OCI-LY7 (cell line): ENCODE measurements around the gene ADAM15.

Experiments used
- EZH2phosphoT487 ChIP-seq: fragments of 200-600 bp; sonication (generic); IDR thresholded peaks from 2 replicates; pipeline ENCODE4 v1.6.1; 2018; ENCODE audit warnings: low read depth, borderline replicate concordance, mild to moderate bottlenecking, mixed run types, antibody characterized with exemption, low read length, moderate library complexity, mixed read lengths
- TF ChIP-seq, protein P1 (sequence below): fragments of 200-600 bp; sonication (generic); conservative IDR thresholded peaks from 2 replicates; pipeline ENCODE4 v1.5.1; 2014; ENCODE audit warnings: mild to moderate bottlenecking, antibody characterized with exemption, low read length, moderate library complexity, mixed read lengths

DNA sequence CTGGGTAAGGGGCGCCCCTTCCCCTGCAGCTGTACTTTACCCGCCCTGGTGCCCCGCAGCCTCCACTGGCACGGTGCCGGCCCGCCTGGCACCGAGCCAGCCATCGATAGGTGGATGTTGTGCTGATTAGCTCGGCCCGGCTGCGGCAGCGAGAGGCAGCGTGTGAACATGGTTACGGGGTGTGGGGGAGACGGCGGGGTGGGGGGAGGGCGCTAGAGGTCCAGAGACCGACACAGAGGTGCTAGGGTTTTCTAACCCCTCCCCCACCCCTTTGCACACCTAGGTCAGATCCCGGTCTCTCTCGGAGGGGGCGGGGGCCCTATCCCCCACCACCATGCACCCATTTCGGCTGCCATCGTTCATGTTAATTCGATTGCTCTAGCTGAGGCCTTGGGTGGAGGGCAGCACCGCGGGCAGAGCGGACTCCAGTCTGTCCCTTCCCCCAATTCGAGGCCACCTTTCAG, 19.1 kb downstream of the ADAM15 start:
- TF ChIP-seq, protein P1, sequence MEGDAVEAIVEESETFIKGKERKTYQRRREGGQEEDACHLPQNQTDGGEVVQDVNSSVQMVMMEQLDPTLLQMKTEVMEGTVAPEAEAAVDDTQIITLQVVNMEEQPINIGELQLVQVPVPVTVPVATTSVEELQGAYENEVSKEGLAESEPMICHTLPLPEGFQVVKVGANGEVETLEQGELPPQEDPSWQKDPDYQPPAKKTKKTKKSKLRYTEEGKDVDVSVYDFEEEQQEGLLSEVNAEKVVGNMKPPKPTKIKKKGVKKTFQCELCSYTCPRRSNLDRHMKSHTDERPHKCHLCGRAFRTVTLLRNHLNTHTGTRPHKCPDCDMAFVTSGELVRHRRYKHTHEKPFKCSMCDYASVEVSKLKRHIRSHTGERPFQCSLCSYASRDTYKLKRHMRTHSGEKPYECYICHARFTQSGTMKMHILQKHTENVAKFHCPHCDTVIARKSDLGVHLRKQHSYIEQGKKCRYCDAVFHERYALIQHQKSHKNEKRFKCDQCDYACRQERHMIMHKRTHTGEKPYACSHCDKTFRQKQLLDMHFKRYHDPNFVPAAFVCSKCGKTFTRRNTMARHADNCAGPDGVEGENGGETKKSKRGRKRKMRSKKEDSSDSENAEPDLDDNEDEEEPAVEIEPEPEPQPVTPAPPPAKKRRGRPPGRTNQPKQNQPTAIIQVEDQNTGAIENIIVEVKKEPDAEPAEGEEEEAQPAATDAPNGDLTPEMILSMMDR, result no peak
- no peak for TF ChIP-seq EZH2phosphoT487
